ENCODE measurements around the gene FBXL15.

The FBXL15 gene

DNA sequence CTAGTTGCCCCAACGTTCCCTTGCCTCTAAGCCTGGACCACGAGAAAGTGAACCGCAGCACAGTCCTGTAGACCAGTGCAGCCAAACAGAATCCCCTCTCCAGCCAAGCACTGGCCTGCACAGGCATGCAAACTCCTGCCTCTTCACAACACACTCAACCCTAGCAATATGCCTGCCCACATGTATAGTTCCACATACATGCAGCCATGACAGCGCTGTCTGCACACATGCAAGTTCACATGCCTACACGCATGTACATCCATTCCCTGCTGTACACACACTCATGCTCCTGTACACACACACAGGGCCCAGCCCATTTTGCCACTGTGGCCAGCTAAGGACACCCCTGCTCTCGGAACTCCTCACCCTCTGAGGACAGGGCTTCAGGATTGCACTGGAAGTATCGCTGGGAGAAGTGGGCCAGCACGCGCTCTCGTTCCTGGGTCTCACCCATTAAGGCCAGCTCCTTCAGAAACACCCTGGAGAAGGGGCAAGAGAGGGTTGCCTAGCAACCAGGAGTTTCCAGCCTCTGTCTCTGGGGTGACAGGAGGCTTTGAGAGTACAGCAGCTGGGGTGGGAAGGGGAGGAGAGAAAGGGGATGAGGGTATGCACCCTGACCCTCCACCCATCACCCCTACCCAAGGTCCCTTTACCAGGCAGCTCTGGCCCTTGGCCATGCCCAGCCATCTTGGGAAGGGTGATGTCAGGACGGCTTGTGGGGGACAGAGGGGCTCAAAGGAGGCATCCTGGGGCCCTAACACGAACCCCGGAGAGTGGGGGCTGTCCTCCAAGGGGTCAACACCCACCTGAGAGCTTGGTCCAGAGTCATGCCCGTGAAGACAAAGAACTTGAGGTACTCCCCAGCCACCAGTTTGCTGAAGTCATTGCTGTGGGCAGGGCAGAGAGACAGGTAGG, 9.0 kb upstream of the FBXL15 start:
- TF ChIP-seq ZBTB7A (IDR thresholded peaks at IDR 0.05; ENCODE audit: low read depth) (no peak), TEAD4 (IDR thresholded peaks at IDR 0.05) (no peak), NFIC (IDR thresholded peaks at IDR 0.05) (no peak), CREB1 (IDR thresholded peaks at IDR 0.05; ENCODE audit: low read depth) (no peak), TAF1 (IDR thresholded peaks at IDR 0.05; ENCODE audit: low read depth) (no peak), EGR1 (IDR thresholded peaks at IDR 0.05) (no peak), EP300 (IDR thresholded peaks at IDR 0.05; ENCODE audit: borderline replicate concordance) (no peak)
- TF ChIP-seq, protein P1, sequence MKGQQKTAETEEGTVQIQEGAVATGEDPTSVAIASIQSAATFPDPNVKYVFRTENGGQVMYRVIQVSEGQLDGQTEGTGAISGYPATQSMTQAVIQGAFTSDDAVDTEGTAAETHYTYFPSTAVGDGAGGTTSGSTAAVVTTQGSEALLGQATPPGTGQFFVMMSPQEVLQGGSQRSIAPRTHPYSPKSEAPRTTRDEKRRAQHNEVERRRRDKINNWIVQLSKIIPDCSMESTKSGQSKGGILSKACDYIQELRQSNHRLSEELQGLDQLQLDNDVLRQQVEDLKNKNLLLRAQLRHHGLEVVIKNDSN (IDR thresholded peaks at IDR 0.05): no peak
- TF ChIP-seq, protein P2, sequence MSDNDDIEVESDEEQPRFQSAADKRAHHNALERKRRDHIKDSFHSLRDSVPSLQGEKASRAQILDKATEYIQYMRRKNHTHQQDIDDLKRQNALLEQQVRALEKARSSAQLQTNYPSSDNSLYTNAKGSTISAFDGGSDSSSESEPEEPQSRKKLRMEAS (IDR thresholded peaks at IDR 0.05): no peak

DNA sequence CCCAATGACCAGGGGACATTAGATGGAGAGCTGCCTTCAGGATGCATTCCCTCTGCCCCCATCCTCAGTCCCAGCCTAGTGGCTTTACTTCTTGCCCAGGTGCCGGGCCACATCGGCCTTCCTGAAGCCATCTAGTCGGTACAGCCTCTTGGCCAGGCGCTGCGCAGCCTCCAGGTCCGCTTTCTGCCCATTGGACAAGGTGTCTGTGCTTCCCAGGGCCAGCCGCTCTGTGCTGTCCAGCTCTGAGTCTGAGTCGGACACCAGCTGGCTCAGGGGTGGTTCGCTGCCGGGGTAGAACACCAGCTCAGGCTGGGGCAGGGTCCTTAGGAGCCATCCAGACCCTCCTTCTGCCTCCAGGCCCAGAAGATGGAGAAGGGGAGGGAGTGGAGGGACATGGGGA, 8.3 kb upstream of the FBXL15 start:
- TF ChIP-seq, protein P1 (IDR thresholded peaks at IDR 0.05): no peak
- TF ChIP-seq EGR1 (IDR thresholded peaks at IDR 0.05) (no peak), YY1 (IDR thresholded peaks at IDR 0.05; ENCODE audit: low read depth) (no peak), FOXM1 (IDR thresholded peaks at IDR 0.05; ENCODE audit: borderline replicate concordance, low read depth) (no peak), EP300 (IDR thresholded peaks at IDR 0.05; ENCODE audit: borderline replicate concordance) (no peak), RAD21 (IDR thresholded peaks at IDR 0.05; ENCODE audit: low read depth) (no peak), CEBPB (IDR thresholded peaks at IDR 0.05) (no peak), TCF12 (IDR thresholded peaks at IDR 0.05; ENCODE audit: low read depth) (no peak), NFIC (IDR thresholded peaks at IDR 0.05) (no peak), TAF1 (IDR thresholded peaks at IDR 0.05; ENCODE audit: low read depth) (no peak), CREB1 (IDR thresholded peaks at IDR 0.05; ENCODE audit: low read depth) (no peak), ZBTB7A (IDR thresholded peaks at IDR 0.05; ENCODE audit: low read depth) (no peak), TEAD4 (IDR thresholded peaks at IDR 0.05) (no peak)
- TF ChIP-seq, protein P3, sequence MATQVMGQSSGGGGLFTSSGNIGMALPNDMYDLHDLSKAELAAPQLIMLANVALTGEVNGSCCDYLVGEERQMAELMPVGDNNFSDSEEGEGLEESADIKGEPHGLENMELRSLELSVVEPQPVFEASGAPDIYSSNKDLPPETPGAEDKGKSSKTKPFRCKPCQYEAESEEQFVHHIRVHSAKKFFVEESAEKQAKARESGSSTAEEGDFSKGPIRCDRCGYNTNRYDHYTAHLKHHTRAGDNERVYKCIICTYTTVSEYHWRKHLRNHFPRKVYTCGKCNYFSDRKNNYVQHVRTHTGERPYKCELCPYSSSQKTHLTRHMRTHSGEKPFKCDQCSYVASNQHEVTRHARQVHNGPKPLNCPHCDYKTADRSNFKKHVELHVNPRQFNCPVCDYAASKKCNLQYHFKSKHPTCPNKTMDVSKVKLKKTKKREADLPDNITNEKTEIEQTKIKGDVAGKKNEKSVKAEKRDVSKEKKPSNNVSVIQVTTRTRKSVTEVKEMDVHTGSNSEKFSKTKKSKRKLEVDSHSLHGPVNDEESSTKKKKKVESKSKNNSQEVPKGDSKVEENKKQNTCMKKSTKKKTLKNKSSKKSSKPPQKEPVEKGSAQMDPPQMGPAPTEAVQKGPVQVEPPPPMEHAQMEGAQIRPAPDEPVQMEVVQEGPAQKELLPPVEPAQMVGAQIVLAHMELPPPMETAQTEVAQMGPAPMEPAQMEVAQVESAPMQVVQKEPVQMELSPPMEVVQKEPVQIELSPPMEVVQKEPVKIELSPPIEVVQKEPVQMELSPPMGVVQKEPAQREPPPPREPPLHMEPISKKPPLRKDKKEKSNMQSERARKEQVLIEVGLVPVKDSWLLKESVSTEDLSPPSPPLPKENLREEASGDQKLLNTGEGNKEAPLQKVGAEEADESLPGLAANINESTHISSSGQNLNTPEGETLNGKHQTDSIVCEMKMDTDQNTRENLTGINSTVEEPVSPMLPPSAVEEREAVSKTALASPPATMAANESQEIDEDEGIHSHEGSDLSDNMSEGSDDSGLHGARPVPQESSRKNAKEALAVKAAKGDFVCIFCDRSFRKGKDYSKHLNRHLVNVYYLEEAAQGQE (IDR thresholded peaks at IDR 0.05; ENCODE audit: low read depth): no peak
- TF ChIP-seq, protein P2 (IDR thresholded peaks at IDR 0.05): no peak

DNA sequence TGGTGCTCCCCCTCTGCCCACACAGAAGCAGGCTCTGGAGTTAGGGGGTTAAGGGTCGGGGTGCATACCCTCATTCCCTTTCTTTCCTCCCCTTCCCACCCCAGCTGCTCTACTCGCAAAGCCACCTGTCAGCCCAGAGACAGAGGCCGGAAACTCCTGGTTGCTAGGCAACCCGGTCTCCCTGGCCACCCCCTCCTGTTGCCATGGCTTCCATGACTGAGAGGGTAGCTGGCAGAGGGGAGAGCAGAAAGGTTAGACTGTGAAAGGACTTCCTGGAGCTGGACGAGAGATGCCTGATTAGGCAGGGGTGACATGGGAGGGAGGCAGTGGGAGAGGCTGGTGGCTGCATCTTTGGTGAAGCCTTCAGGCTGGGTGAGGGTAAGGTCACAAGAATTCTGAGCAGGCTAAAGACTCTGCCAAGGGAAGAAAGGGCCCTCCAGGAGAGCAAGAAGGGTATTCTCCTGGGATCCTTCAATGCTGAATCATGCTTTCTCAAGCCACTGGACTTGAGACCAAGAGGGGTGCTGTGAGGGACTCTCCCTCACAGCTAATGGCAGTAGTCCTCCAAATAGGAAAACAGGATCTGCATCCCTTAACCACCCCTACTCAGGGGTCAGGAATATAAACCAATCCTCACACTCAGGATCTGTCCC, 7.5 kb upstream of the FBXL15 start:
- TF ChIP-seq EGR1 (IDR thresholded peaks at IDR 0.05) (peak; percentile 38; the same call in 1 of the 2 replicates), TEAD4 (IDR thresholded peaks at IDR 0.05) (no peak), CREB1 (IDR thresholded peaks at IDR 0.05; ENCODE audit: low read depth) (no peak), ZBTB7A (IDR thresholded peaks at IDR 0.05; ENCODE audit: low read depth) (no peak), FOXM1 (IDR thresholded peaks at IDR 0.05; ENCODE audit: borderline replicate concordance, low read depth) (0 out of 2 replicates have a peak, but pooled peaks have one; percentile 21), CEBPB (IDR thresholded peaks at IDR 0.05) (no peak), TCF12 (IDR thresholded peaks at IDR 0.05; ENCODE audit: low read depth) (no peak)
- TF ChIP-seq, protein P3 (IDR thresholded peaks at IDR 0.05; ENCODE audit: low read depth): no peak

DNA sequence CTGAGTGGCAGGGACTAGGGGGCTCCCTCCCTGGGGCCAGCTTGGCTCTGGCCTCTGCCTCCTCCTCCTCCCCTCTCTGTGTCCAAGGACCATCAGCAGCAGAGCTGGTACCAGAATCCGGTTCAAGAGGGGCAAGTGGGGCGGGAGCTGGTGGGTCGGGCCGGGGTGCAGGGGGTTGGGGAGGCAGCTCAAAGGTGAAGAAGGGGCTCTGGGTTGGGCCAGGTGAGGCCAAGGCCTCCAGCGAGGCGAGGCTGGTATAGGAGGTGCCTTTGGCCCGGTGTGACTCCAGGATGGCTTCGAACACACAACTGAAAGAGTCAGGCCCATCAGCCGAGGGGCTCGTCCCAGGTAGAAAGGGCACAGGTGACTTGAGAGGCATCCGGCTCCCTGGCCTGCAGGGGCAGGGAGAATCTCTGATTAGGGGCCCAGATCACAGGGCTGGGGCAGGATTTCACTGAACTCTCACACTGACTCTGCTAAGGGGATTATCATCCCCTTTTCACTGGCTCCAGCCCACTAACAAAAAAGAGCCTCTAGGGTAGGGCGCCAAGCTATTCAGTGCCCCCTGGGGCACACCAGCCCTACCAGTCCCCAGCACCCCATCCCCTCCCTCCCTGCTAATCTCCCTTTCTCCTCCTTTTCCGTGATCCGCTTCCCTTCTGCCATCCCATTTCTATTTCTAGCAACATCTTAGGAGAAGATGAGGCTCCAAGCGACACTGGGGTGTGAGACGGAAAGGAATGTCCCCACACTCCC, 6.7 kb upstream of the FBXL15 start:
- TF ChIP-seq CEBPB (IDR thresholded peaks at IDR 0.05): no peak
- no peak for TF ChIP-seq EGR1 (IDR thresholded peaks at IDR 0.05)
- TF ChIP-seq ZBTB7A (IDR thresholded peaks at IDR 0.05; ENCODE audit: low read depth): no peak
- no peak for TF ChIP-seq NFIC (IDR thresholded peaks at IDR 0.05)
- TF ChIP-seq FOXM1 (IDR thresholded peaks at IDR 0.05; ENCODE audit: borderline replicate concordance, low read depth): no peak

DNA sequence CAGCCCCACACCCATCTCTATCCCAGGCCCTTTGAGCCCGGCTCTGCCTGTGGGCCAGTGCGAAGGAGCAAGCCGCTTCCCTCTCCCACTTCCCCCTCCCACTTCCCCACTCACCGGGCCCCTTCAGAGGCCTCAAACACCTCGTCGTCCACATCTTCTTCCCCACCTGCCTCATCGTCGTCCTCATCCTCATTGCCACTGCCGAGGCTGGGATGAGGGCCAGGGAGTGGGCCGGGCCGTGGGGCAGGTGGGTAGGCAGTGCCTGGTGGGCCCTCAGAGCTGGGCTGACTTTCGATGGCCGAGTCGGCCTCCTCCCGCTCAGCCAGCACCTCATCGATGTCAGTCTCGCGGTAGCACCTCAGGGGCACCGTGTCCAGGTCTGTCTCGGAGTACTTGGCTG, 5.9 kb upstream of the FBXL15 start:
- no peak for TF ChIP-seq YY1 (IDR thresholded peaks at IDR 0.05; ENCODE audit: low read depth)
- TF ChIP-seq, protein P3 (IDR thresholded peaks at IDR 0.05; ENCODE audit: low read depth): no peak
- TF ChIP-seq, protein P1 (IDR thresholded peaks at IDR 0.05): no peak
- no peak for TF ChIP-seq FOXM1 (IDR thresholded peaks at IDR 0.05; ENCODE audit: borderline replicate concordance, low read depth)
- TF ChIP-seq ZBTB7A (IDR thresholded peaks at IDR 0.05; ENCODE audit: low read depth): no peak
- TF ChIP-seq TEAD4 (IDR thresholded peaks at IDR 0.05): no peak

All from Ishikawa (cell line).